PFSK-1 (cell line): Measurements from ENCODE around the gene HIVEP1.

Experiments used
- FOXP2 ChIP-seq: optimal IDR thresholded peaks from 2 replicates; pipeline ENCODE3; 2011; ENCODE audit warnings: borderline replicate concordance, control low read depth, inconsistent platforms; ENCODE audit not compliant: insufficient read depth; ENCODE audit errors: extremely low read length, extremely low read depth
- POLR2AphosphoS5 ChIP-seq: IDR thresholded peaks from 2 replicates; pipeline ENCODE4 v1.6.1; 2012; ENCODE audit warnings: low read depth, mild to moderate bottlenecking, control low read depth, low read length, moderate library complexity
- REST ChIP-seq, 2 experiments: IDR thresholded peaks; 2 replicates each; pipeline versions ENCODE4 v1.6.1 to v1.8.0; 2011 to 2012; ENCODE audit warnings: low read depth in 2 of 2, low read length in 2 of 2, control low read depth in 1 of 2, inconsistent platforms in 1 of 2, mild to moderate bottlenecking in 1 of 2, moderate library complexity in 1 of 2; ENCODE audit not compliant: insufficient read depth in 1 of 2
- SIN3A ChIP-seq: IDR thresholded peaks from 2 replicates; pipeline ENCODE4 v1.6.1; 2012; ENCODE audit warnings: mild to moderate bottlenecking, low read length, moderate library complexity, borderline replicate concordance; ENCODE audit not compliant: insufficient read depth
- TAF1 ChIP-seq: IDR thresholded peaks from 2 replicates; pipeline ENCODE4 v1.6.1; 2012; ENCODE audit warnings: low read length, control low read depth, borderline replicate concordance; ENCODE audit not compliant: insufficient read depth

HIVEP1 gene

GRCh38 chr6:12062605-12063004 lies 50.5 kb downstream of the HIVEP1 start:
- TF ChIP-seq FOXP2 = no peak
- no peak for TF ChIP-seq POLR2AphosphoS5
- no peak for TF ChIP-seq TAF1
- TF ChIP-seq SIN3A = no peak
- no peak for TF ChIP-seq REST (IDR thresholded peaks at IDR 0.05; ENCODE audit: insufficient read depth in 1 of 2, low read depth in 2 of 2, low read length in 2 of 2)

- TF ChIP-seq SIN3A = no peak
- TF ChIP-seq TAF1 = no peak
- no peak for TF ChIP-seq REST (IDR thresholded peaks at IDR 0.05; ENCODE audit: insufficient read depth in 1 of 2, low read depth in 2 of 2, low read length in 2 of 2)
- TF ChIP-seq FOXP2 = no peak
- TF ChIP-seq POLR2AphosphoS5 = no peak
Observed at GRCh38 chr6:12064131-12064530, 52.0 kb downstream of the HIVEP1 start.

GRCh38 chr6:12064538-12065071 lies 52.5 kb downstream of the HIVEP1 start:
- TF ChIP-seq SIN3A = no peak
- TF ChIP-seq FOXP2 = no peak
- TF ChIP-seq POLR2AphosphoS5 = no peak
- TF ChIP-seq REST (IDR thresholded peaks at IDR 0.05; ENCODE audit: insufficient read depth in 1 of 2, low read depth in 2 of 2, low read length in 2 of 2) = no peak
- TF ChIP-seq TAF1 = no peak

GRCh38 chr6:12065321-12066140 lies 53.4 kb downstream of the HIVEP1 start:
- no peak for TF ChIP-seq TAF1
- no peak for TF ChIP-seq REST (IDR thresholded peaks at IDR 0.05; ENCODE audit: insufficient read depth in 1 of 2, low read depth in 2 of 2, low read length in 2 of 2)
- TF ChIP-seq FOXP2 = no peak
- no peak for TF ChIP-seq SIN3A
- TF ChIP-seq POLR2AphosphoS5 = no peak
